ENCODE results near the gene SLC46A2.

GRCh38 chr9:112861638-112862555, 28.8 kb downstream of the SLC46A2 start:
- no peak for TF ChIP-seq HNRNPH1 (optimal IDR thresholded peaks at IDR 0.05; ENCODE audit: low read depth, low read length)
- no peak for TF ChIP-seq ZNF503 (CRISPR knock-in tag; IDR thresholded peaks at IDR 0.05)
